RWPE2 (cell line): ENCODE results near the gene STAMBPL1.

Source experiments
- ATAC-seq: fragments of 200-7000 bp; cut with Tn5 transposase; 3 replicates; pipeline ENCODE4 v1.9.1; 2021; ENCODE audit warnings: low read depth
- DNase-seq: peaks from one replicate; pipeline ENCODE4 v3.0.0-alpha.2; 2020; ENCODE audit warnings: low spot score
- H3K27ac ChIP-seq: fragments of 450-650 bp; 2 replicates; pipeline ENCODE4 v1.5.1; 2017; ENCODE audit warnings: mild to moderate bottlenecking; ENCODE audit not compliant: poor library complexity, severe bottlenecking
- H3K27me3 ChIP-seq: fragments of 250-450 bp; sonication (Bioruptor Pico); 2 replicates; pipeline ENCODE4 v1.5.1; 2021; ENCODE audit warnings: mild to moderate bottlenecking, moderate library complexity; ENCODE audit not compliant: insufficient read depth, poor library complexity, severe bottlenecking
- H3K36me3 ChIP-seq: fragments of 250-450 bp; sonication (Bioruptor Pico); 2 replicates; pipeline ENCODE4 v1.5.1; 2020; ENCODE audit warnings: low read depth, mild to moderate bottlenecking, moderate library complexity
- H3K4me1 ChIP-seq: fragments of 250-450 bp; sonication (Bioruptor Pico); 2 replicates; pipeline ENCODE4 v1.5.1; 2021; ENCODE audit warnings: mild to moderate bottlenecking, moderate library complexity; ENCODE audit not compliant: insufficient read depth, poor library complexity, severe bottlenecking
- H3K4me3 ChIP-seq: fragments of 250-450 bp; sonication (Bioruptor Pico); 2 replicates; pipeline ENCODE4 v1.5.1; 2021; ENCODE audit warnings: mild to moderate bottlenecking, moderate library complexity; ENCODE audit not compliant: severe bottlenecking
- H3K9me3 ChIP-seq: fragments of 250-450 bp; sonication (Bioruptor Pico); 2 replicates; pipeline ENCODE4 v1.5.1; 2021; ENCODE audit warnings: mild to moderate bottlenecking, moderate library complexity; ENCODE audit not compliant: severe bottlenecking
- CTCF ChIP-seq: fragments of 450-650 bp; IDR thresholded peaks from one replicate; pipeline ENCODE4 v1.5.1; 2017; ENCODE audit warnings: mild to moderate bottlenecking, moderate library complexity; ENCODE audit not compliant: poor library complexity, severe bottlenecking

STAMBPL1 gene

GRCh38 chr10:88883448-88883809 is 3.4 kb downstream of the STAMBPL1 start:
- no peaks in the 10 kb centered on the region for H3K9me3 ChIP-seq
- H3K4me1 ChIP-seq: peaks cover 30% of the 10 kb centered on the region
- H3K4me3 ChIP-seq: no peak overlapping the region
- ATAC-seq (no peak), DNase-seq (no peak)
- H3K36me3 ChIP-seq: no peaks in the 10 kb centered on the region
- no peaks in the 10 kb centered on the region for H3K27me3 ChIP-seq
- H3K27ac ChIP-seq: peak overlapping the region; percentile 95
- TF ChIP-seq CTCF: no peak

DNA sequence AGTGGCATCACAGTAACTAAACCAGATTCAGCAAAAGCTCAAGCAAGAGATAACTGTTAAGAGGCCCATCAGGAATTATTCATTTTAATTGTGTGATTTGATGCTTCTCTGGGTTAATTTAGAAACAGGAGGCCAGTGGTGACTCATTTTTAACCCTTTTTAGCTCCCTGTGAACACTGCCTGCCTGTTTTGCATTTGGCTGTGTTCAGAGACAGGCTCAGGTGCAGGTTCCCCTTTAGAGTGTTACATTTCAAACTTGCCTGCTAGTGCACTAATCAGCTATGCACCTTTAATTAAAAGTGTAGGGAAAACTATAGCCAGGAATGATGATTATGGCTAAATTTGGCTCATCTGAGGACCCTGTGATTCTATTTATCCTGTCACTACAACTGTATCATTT is 6.5 kb downstream of the STAMBPL1 start:
- DNase-seq (no peak), ATAC-seq (no peak)
- peaks cover 23% of the 10 kb centered on the region for H3K4me1 ChIP-seq
- no peaks in the 10 kb centered on the region for H3K27me3 ChIP-seq
- H3K9me3 ChIP-seq: no peaks in the 10 kb centered on the region
- no peak for TF ChIP-seq CTCF
- H3K27ac ChIP-seq: no peak overlapping the region
- H3K4me3 ChIP-seq: no peak overlapping the region
- no peaks in the 10 kb centered on the region for H3K36me3 ChIP-seq

- no peak for TF ChIP-seq CTCF
- DNase-seq (no peak), ATAC-seq (no peak)
- no peaks in the 10 kb centered on the region for H3K27me3 ChIP-seq
- H3K4me3 ChIP-seq: no peak overlapping the region
- no peaks in the 10 kb centered on the region for H3K36me3 ChIP-seq
- no peaks in the 10 kb centered on the region for H3K4me1 ChIP-seq
- H3K27ac ChIP-seq: no peak overlapping the region
- no peaks in the 10 kb centered on the region for H3K9me3 ChIP-seq
Measured at GRCh38 chr10:88888810-88889445, 8.9 kb downstream of the STAMBPL1 start.

DNA sequence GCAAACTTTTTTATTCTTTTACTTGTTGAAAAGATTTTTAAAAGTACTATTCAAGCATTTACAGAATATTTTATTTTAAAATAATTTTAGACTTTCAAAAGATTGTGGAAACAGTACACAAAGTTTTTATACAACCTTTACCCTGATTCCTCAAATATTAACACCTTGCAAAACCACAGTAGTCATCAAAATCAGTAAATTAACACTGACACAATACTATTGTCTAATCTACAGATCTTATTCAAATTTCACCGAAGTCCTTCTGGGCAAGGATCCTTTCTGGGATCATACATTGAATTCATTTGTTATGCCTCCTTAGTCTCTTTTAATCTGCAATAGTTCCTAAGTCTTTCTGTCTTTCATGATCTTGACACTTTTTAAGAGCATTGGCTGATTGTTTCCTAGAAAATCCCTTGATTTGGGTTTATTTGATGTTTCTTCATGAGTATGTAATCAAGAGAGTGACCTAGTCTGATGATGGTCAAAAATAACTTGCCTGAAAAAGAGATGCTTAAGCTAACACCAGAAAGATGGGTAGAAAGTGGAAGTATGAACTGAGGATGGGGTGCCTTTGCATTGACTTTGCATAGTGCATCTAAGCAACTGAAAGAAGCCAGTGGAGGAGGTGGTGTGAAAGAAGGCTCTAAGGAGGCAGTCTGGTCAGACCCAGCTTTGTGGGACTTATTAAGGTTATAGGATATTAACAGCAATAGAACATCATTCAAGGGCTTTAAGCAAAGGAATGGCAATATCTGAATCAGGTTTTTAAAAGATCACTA is 9.7 kb downstream of the STAMBPL1 start:
- Histone ChIP-seq H3K27me3 (no peaks in the 10 kb centered on the region), H3K9me3 (no peaks in the 10 kb centered on the region), H3K36me3 (no peaks in the 10 kb centered on the region), H3K4me3 (no peak overlapping the region), H3K4me1 (no peaks in the 10 kb centered on the region), H3K27ac (no peak overlapping the region)
- ATAC-seq: no peak
- no peak for DNase-seq
- no peak for TF ChIP-seq CTCF
